Activated CD8-positive, alpha-beta memory T cell treated with anti-CD3 and anti-CD28 coated beads, Interleukin-2, amount 10 ng/mL, durations not matched to agents 7 days and 5 days (primary cell): ENCODE data around the gene AKT2. TPM values are rescaled to one million over a fixed set of nuclear protein-coding genes. Genes with fewer than 3 reads are reported as not detected.
"Not testable (repeated sequence)": the region's sequence is repeated elsewhere in the genome, so short reads cannot be mapped to it uniquely, and the experiment has no call there.

ENCODE experiments used
- ATAC-seq: fragments of 150-1000 bp; cut with Tn5 transposase; one replicate; pipeline ENCODE4 v1.10.0; 2021; ENCODE audit warnings: moderate library complexity
- CTCF ChIA-PET: fragments of 350-600 bp; sonication (Branson Sonifier 250); formaldehyde crosslinking; loops from one replicate; lab custom pipeline; 2021; ENCODE audit warnings: antibody characterized with exemption; lab: Charles Lee
- DNase-seq: peaks from one replicate; pipeline ENCODE4 v3.0.0-alpha.2; 2020
- H3K27ac Mint-ChIP-seq: one replicate; pipeline ENCODE4 v1.8.0; 2021; ENCODE audit warnings: mild to moderate bottlenecking, mixed read lengths
- H3K27me3 Mint-ChIP-seq: one replicate; pipeline ENCODE4 v1.8.0; 2021; ENCODE audit warnings: mixed read lengths
- H3K36me3 Mint-ChIP-seq: one replicate; pipeline ENCODE4 v1.8.0; 2021; ENCODE audit warnings: mild to moderate bottlenecking, mixed read lengths
- H3K4me1 Mint-ChIP-seq: one replicate; pipeline ENCODE4 v1.8.0; 2021; ENCODE audit warnings: mixed read lengths
- H3K4me3 Mint-ChIP-seq: one replicate; pipeline ENCODE4 v1.8.0; 2021; ENCODE audit warnings: mild to moderate bottlenecking, moderate library complexity, mixed read lengths
- H3K9me3 Mint-ChIP-seq: one replicate; pipeline ENCODE4 v1.8.0; 2022; ENCODE audit warnings: low read depth, mixed read lengths
- total RNA-seq, 2 experiments: library from RNA; stranded (reverse); gene quantifications; one replicate each; pipeline ENCODE4 v1.2.3, GENCODE V29; 2021

The AKT2 gene
- total RNA-seq, 2 experiments from 2014 or later = 141 to 172 TPM

DNA sequence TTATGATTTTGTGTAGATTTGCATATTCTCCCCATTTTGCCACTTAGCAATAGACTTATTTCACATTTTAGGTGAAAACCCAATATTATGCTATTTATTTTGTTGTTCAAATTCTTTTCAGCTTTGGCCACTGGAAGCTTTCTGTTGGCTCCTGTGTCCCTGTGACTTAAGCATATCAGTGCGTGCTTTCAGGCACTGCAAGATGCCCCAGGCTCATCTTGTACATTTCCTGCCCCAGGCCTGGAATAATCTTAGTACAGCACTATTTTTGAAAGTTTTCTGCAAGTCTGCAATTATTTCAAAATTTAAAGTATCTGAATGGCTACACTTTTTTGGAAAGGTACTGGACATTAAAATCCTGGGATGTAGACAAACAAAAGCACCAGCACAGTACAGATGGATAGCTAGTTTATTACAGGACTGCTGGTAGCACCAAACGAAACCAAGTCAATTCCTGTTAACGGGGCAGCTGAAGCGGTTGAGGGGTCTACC, 55.2 kb downstream of the AKT2 start:
- peaks cover 18% of the 10 kb centered on the region for H3K4me1 Mint-ChIP-seq
- no peak overlapping the region for H3K4me3 Mint-ChIP-seq
- peaks cover 2% of the 10 kb centered on the region for H3K36me3 Mint-ChIP-seq
- DNase-seq (no peak), ATAC-seq (no peak)
- no peaks in the 10 kb centered on the region for H3K9me3 Mint-ChIP-seq
- H3K27ac Mint-ChIP-seq = no peak overlapping the region
- CTCF ChIA-PET = no interaction called here
- peaks cover 33% of the 10 kb centered on the region for H3K27me3 Mint-ChIP-seq

DNA sequence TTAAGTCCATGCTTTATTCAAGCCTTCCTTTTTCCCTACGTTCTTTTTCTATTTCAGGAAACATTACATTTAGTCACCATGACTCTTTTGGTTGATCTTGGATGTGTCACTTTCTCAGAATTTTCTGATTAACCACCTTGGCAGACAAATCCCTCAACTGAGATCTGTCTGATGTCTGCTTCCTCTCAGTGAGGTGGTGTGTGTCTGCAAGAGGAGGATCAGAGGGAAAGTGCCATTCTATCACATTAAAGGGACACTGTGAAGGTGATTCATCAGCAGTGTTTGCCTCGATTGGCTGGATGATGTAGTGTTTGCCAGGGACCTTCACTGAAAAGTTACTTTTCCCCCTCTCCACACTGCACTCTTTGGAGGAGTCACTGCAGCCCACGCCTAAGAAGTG, 55.7 kb downstream of the AKT2 start:
- ATAC-seq = no peak
- Mint-ChIP-seq H3K27me3 (peaks cover 38% of the 10 kb centered on the region), H3K27ac (no peak overlapping the region), H3K36me3 (peaks cover 2% of the 10 kb centered on the region), H3K4me1 (peaks cover 18% of the 10 kb centered on the region), H3K9me3 (no peaks in the 10 kb centered on the region), H3K4me3 (no peak overlapping the region)
- no peak for DNase-seq
- CTCF ChIA-PET = no interaction called here

DNA sequence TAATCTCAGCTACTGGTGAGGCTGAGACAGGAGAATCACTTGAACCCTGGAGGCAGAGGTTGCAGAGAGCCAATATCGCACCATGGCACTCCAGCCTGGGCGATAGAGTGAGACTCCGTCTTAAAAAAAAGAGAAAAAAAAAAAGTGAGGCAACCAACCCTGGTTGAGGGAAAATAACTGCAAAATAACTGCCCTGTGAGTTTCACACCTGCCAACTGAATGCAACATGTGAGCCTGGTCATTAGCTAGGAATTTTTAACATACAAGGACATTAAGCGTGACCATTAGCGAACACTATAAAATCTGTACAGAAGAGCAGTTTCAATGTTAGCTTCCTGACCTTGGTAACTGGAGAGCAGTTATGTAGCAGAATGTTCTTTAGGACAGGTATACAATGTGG, 56.3 kb downstream of the AKT2 start:
- no peaks in the 10 kb centered on the region for H3K9me3 Mint-ChIP-seq
- H3K4me1 Mint-ChIP-seq = peaks cover 18% of the 10 kb centered on the region
- ATAC-seq (no peak), DNase-seq (no peak)
- no peak overlapping the region for H3K4me3 Mint-ChIP-seq
- H3K36me3 Mint-ChIP-seq = peaks cover 2% of the 10 kb centered on the region
- CTCF ChIA-PET = interaction anchor here (2.4 kb wide), 1 partner anchor 11 kb away, joined by 11 read pairs; the partner anchor contains the start of gene TTC9B
- H3K27ac Mint-ChIP-seq = no peak overlapping the region
- peaks cover 44% of the 10 kb centered on the region for H3K27me3 Mint-ChIP-seq

DNA sequence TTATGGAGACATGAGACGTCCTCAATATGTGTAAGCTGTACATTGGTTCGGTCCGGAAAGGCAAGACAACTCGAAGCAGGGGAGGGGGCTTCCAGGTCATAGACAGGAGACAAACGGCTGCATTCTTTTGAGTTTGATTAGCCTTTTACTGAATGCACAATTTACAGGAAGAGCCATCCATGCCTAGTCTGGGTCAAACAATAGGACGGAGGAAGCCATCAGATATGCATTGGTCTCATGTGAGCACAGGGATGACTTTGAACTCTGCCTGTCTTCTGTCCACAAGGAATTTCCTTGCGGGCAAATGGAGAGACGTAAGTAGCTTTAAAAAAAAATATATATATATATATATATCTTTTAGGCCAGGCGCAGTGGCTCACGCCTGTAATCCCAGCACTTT, 56.8 kb downstream of the AKT2 start:
- Mint-ChIP-seq H3K4me1 (peaks cover 18% of the 10 kb centered on the region), H3K27me3 (peaks cover 46% of the 10 kb centered on the region), H3K9me3 (no peaks in the 10 kb centered on the region), H3K27ac (no peak overlapping the region), H3K36me3 (peaks cover 2% of the 10 kb centered on the region), H3K4me3 (no peak overlapping the region)
- DNase-seq (no peak), ATAC-seq (no peak)
- CTCF ChIA-PET = interaction anchor here (2.4 kb wide), 1 partner anchor 10 kb away, joined by 11 read pairs; the partner anchor contains the start of gene TTC9B

DNA sequence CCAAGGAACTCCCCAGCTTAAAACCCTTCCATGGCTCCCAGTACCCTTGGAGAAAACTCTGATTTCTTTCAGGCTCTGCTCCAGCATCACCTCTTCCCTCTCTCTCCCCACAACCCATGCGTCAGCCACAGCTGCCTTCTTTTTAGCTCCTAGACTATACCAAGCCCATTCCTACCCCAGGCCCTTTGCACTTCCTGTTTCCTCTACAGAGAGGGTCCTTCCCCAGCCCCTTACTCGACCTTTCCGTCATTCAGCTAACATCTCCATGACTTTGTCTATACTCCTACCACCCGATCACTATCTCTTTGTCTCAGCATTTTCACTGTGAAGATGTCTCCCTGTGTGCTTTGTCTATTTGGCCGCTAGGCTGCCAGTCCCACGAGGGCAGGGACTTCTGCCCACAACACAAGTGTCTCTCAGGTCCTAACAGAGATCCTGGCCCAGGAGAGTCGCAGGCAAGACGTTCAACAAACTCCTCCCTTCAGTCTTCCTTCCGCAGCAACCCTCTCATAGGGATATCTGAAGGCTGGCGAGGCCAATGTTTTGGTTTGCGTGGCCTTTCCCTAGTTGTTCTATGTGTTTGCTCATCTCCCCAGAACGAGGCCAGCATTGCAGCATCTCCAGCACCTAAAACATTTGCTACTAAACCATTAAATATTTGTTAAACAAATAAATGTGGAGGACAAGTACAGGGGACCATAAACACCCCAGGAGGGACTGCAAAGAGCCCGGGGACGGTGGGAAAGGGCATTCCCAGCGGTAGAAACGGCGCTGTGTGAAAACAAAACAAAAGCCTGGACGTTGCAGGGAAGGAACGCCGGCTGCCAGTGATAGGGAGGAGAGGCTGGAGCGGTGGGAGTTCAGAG, 59.5 kb downstream of the AKT2 start:
- Mint-ChIP-seq H3K4me3 (no peak overlapping the region), H3K9me3 (peaks cover 3% of the 10 kb centered on the region), H3K4me1 (peaks cover 21% of the 10 kb centered on the region), H3K27me3 (peaks cover 50% of the 10 kb centered on the region), H3K27ac (no peak overlapping the region), H3K36me3 (peaks cover 4% of the 10 kb centered on the region)
- no peak for ATAC-seq
- CTCF ChIA-PET = interaction anchor here (0.7 kb wide), 1 partner anchor 11 kb away, joined by 3 read pairs; no protein-coding TSS in a partner anchor
- no peak for DNase-seq

DNA sequence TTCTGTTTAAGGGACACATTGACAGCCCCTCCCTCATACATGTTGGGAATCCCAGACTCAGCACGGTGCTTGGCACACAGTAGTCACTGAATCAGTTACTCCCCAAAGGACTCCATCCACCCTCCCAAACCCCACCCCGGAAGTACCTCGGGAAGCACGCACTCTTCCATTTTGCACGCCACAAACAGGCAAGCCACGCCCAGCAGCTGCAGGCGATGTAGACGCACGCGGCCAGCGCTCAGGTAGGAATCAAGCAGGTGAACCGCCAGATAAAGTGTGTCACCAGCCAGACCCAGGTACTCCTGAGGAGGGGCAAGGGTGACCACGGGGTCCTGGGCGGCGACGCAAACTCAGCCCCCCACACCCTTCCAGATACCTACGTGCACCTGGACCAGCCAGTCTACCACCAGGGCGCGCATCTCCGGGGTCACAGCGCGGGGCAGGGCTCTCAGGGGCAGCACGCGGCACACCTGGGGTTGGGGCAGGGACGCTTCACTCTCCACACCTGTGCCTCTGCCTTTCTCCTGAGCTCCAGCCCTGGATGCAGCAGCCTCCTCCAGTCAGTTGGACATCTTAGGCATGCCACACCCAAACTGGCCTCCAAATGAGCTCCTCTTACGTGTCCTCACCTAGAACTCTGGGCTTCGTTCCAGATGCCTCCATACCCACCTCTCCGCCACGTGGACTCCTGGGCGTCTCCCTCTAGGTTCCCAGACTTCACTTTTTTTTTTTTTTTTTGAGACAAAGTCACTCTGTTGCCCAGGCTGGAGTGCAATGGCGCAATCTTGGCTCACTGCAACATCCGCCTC, 60.6 kb downstream of the AKT2 start:
- ATAC-seq = no peak
- no peak for DNase-seq
- H3K36me3 Mint-ChIP-seq = peaks cover 4% of the 10 kb centered on the region
- H3K9me3 Mint-ChIP-seq = peaks cover 3% of the 10 kb centered on the region
- no peak overlapping the region for H3K4me3 Mint-ChIP-seq
- CTCF ChIA-PET = interaction anchor here (0.7 kb wide), 1 partner anchor 12 kb away, joined by 3 read pairs; no protein-coding TSS in a partner anchor
- no peak overlapping the region for H3K27ac Mint-ChIP-seq
- H3K4me1 Mint-ChIP-seq = peaks cover 18% of the 10 kb centered on the region
- H3K27me3 Mint-ChIP-seq = peaks cover 59% of the 10 kb centered on the region

DNA sequence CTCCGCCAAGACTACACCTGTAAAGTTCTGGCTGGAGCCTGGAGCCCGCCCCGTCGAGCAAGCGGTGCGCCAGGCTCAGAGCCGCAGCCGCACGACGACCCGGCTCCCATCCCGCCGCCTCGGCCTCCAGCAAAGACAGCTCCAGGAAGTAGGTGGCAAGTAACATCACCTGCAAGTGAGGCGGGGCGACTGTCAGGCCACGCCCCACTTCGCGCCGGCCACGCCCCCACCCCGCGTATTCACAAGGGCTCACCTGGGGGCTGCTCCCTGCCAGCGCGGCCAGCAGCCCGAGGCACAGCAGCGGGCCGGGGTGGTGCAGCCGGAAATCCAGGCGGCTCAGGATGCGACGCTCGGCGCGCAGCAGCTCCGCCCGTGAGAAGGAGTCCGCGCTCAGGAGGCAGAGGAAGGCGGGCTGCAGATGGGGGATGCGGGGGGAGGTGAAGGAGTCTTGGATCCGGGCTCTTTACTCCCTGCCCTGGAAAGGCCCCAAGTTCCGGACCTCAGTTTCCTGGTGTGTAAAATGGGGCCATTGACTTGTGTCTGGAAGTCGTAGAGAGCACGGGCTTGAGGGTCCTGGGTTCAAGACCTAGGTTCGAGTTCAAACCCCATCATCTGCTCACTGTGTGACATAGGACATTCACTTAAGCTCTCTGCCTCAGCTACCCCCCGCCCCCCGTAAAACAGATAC, 61.9 kb downstream of the AKT2 start:
- Mint-ChIP-seq H3K9me3 (peaks cover 3% of the 10 kb centered on the region), H3K4me1 (peaks cover 12% of the 10 kb centered on the region), H3K4me3 (no peak overlapping the region), H3K36me3 (peaks cover 4% of the 10 kb centered on the region), H3K27ac (no peak overlapping the region), H3K27me3 (peaks cover 71% of the 10 kb centered on the region)
- CTCF ChIA-PET = no interaction called here
- DNase-seq (no peak), ATAC-seq (peak; percentile 32)

DNA sequence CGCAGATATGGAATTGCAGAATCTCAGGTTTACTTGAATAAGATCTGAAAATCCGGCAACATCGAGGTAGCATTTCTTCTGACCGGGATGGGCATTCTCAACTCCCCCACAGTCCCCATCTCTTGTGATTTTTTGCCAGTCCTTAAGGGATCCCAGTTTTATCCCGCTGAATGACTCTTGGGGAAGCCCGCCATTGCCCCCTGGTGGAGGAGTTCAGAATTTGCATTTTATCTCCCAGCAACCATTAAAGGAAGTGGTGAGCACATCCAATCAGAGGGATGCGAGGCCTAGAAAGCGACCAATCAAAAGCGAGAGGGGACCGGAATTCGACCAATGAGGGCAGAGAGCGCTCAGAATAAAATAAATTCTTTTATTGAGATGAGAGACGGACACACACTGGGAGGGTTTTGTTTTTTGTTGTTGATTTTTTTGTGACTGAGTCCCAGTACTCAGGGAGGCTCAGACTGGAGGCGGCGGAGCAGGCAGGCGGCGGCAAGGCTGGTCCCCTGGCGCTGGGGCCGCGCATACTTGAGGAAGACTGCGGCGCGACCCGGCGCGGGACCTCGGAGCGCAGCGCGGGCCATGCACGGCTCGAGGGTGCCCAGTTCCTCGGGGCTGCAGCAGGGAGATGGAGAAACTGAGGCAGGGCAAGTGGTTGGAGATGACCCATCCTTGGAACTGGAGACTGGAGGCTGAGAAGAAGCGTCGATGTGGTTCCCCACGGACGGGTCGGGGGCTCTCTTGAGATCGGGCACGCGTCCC, 63.1 kb downstream of the AKT2 start:
- peaks cover 3% of the 10 kb centered on the region for H3K9me3 Mint-ChIP-seq
- peaks cover 4% of the 10 kb centered on the region for H3K36me3 Mint-ChIP-seq
- peaks cover 62% of the 10 kb centered on the region for H3K27me3 Mint-ChIP-seq
- CTCF ChIA-PET = interaction anchor here (1.6 kb wide), 1 partner anchor 82 kb away, joined by 8 read pairs; no protein-coding TSS in a partner anchor
- H3K4me1 Mint-ChIP-seq = peaks cover 13% of the 10 kb centered on the region
- ATAC-seq (peak; percentile 76), DNase-seq (peak; percentile 82)
- H3K4me3 Mint-ChIP-seq = no peak overlapping the region
- H3K27ac Mint-ChIP-seq = peak overlapping the region; percentile 36

DNA sequence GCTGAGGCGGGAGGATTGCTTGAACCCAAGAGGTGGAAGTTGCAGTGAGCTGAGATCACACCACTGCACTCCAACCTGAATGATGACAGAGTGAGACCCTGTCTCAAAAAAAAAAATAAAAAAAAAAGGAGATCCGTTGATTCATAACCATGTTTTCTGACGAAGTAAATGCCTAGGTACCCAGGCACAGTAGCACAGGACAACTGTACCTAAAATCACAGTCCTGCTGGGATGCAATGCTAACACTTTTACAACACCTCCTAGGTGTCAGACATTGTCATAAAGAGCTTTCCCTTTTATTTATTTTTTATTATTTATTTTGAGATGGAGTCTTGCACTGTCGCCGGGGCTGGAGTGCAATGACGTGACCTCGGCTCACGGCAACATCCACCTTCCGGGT, 64.5 kb downstream of the AKT2 start:
- Mint-ChIP-seq H3K9me3 (peaks cover 3% of the 10 kb centered on the region), H3K27ac (no peak overlapping the region), H3K4me3 (no peak overlapping the region), H3K36me3 (peaks cover 4% of the 10 kb centered on the region), H3K27me3 (peaks cover 61% of the 10 kb centered on the region), H3K4me1 (peaks cover 13% of the 10 kb centered on the region)
- CTCF ChIA-PET = interaction anchor here (1.0 to 1.6 kb wide), 3 partner anchors 20 to 250 kb away, joined by 3 to 8 read pairs (median 3); no protein-coding TSS in a partner anchor
- no peak for ATAC-seq
- DNase-seq = no peak

DNA sequence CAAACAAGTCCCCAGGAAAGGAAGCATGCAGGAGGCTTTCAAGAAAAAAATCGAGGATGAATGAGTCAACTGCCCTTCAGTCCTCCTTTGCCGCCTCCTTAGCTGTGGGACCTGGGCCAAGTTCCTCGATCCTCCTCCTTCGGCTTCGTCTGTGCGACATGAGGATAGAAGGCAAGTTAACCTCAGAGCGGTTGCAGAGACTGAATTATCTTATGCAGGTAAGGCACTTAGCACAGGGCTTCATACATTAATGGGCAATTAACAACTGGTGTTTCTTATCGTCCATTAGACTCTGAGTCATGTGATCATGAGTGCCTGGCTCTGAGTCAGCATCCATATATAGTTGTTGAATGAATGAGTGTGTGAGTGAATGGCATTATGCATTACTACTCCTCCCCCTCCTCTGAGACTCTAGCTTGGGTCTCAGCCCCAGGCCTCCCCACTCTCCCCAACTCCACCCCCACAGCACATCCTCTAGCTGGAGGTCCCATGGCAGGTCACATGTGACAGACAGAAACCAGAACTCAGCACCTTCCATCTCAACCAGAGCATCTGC, 65.3 kb downstream of the AKT2 start:
- peaks cover 9% of the 10 kb centered on the region for H3K4me1 Mint-ChIP-seq
- peaks cover 53% of the 10 kb centered on the region for H3K27me3 Mint-ChIP-seq
- H3K27ac Mint-ChIP-seq = no peak overlapping the region
- no peak overlapping the region for H3K4me3 Mint-ChIP-seq
- H3K9me3 Mint-ChIP-seq = peaks cover 3% of the 10 kb centered on the region
- peaks cover 3% of the 10 kb centered on the region for H3K36me3 Mint-ChIP-seq
- CTCF ChIA-PET = interaction anchor here (0.7 to 1.4 kb wide), 3 partner anchors 24 to 95 kb away, joined by 3 read pairs; no protein-coding TSS in a partner anchor
- no peak for ATAC-seq
- DNase-seq = no peak

DNA sequence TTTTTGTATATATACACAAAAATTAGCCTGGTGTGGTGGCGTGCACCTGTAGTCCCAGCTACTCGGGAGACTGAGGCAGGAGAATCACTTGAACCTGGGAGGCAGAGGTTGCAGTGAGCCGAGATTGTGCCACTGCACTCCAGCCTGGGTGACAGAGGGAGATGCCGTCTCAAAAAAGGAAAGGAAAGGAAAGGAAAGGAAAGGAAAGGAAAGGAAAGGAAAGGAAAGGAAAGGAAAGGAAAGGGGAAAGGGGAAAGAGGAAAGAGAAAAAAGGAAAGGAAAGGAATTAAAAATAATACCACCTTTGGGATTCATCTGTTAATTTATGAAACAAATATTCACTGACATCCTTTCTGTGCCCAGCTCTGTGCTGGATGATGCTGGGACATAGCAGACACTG, 66.1 kb downstream of the AKT2 start:
- H3K27me3 Mint-ChIP-seq = peaks cover 45% of the 10 kb centered on the region
- H3K9me3 Mint-ChIP-seq, H3K4me1 Mint-ChIP-seq, ATAC-seq, H3K36me3 Mint-ChIP-seq, H3K4me3 Mint-ChIP-seq, H3K27ac Mint-ChIP-seq, DNase-seq: not testable (repeated sequence)
- CTCF ChIA-PET = interaction anchor here (0.7 to 1.9 kb wide), 4 partner anchors 9 to 94 kb away, joined by 3 to 11 read pairs (median 3); partner anchors contain the start of gene CCNP
